ENCODE results near the gene TSHZ3. TPM values are rescaled to one million over a fixed set of nuclear protein-coding genes. Genes with fewer than 3 reads are reported as not detected.

The TSHZ3 gene
- total and polyA plus RNA-seq, 2 donors from 2014 or later = 1.7 to 8.4 TPM

DNA sequence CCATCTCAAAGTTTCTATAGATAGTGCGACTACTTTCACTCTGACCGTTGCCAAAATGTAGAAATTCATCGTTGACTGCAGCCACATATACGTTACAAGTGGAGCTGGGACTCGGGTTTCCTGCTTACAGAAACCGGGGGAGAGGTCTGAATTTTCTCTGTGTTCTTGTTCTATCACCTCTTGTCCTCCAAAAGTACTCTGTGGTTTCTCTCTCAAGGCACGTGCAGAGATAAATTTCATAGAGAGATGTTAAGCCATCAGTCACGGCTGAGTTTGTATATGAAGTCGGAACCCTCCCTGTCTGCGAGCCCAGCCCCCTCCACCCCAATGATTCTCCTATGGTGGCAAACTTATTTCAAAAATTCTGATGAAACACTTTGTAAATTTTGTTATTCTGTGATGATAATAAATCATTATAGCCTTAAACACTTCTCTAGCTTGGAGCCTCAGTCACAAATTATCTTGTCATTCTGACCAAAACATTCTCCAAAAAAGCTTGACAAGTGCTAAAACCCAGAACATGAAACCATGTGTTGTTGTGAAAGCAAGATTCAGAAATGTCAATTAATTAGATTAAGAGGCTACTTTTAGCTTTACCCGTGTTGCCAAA is 87.5 kb downstream of the TSHZ3 start:
- no peak for FAIRE-seq
- no peak for TF ChIP-seq CTCF (IDR thresholded peaks at IDR 0.05; ENCODE audit: borderline replicate concordance, extremely low read depth, insufficient read depth)
- intact Hi-C loops (cut with DNase I) = no loop called here

DNA sequence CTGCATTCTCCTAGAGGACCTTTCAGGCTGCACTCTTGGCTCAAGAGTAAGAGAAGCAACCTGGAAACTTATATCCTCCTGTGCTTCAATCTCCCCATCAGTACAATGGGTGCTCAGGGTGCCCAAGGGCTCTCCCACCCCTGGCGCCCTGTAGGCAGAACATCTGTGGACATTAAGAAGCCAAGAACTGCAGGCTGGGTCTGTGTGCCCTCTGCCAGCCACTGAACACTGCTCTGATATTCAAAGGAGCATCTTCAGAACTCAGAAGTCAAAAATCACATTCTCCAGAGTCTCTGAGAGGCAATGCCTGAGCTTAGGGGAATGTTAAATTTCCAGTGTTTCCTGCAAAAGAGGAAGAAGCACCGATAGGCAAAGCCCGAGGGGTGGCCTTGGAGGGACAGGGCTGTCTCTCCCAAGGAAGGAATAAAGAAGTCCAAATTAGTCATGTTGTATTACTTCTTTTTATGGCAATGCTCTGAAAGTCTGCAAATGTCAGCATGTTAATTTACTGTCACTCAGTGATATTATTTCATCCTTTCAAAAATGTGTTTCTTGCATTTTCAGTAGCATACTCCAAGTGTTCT is 88.1 kb downstream of the TSHZ3 start:
- FAIRE-seq (no peak), DNase-seq (peak in 2 of 5 donors; percentile 25 to 57)
- H3K9ac ChIP-seq (ENCODE audit: low read length in 3 of 3) = no peak overlapping the region
- no peak overlapping the region for H3K27ac ChIP-seq (ENCODE audit: low read depth in 2 of 2, low read length in 2 of 2)
- no peak overlapping the region for H3K4me3 ChIP-seq (ENCODE audit: low read length in 3 of 3)
- H3K4me1 ChIP-seq (ENCODE audit: control insufficient read depth in 2 of 3, insufficient read depth in 2 of 3, low read depth in 1 of 3, low read length in 3 of 3) = no peaks in the 10 kb centered on the region
- no peak for TF ChIP-seq CTCF (IDR thresholded peaks at IDR 0.05; ENCODE audit: borderline replicate concordance, extremely low read depth, insufficient read depth)
- no peaks in the 10 kb centered on the region for H3K36me3 ChIP-seq (ENCODE audit: control insufficient read depth in 2 of 3, insufficient read depth in 3 of 3, low read length in 3 of 3)
- H3K9me3 ChIP-seq (ENCODE audit: control insufficient read depth in 2 of 3, insufficient read depth in 1 of 3, low read length in 3 of 3) = no peaks in the 10 kb centered on the region
- intact Hi-C loops (cut with DNase I) = no loop called here
- peaks cover 2% of the 10 kb centered on the region for H3K27me3 ChIP-seq (ENCODE audit: control insufficient read depth, insufficient read depth, low read length)

More for the DNA sequence above, 87.5 kb downstream of the TSHZ3 start:
- Histone ChIP-seq H3K36me3 (ENCODE audit: control insufficient read depth in 2 of 3, insufficient read depth in 3 of 3, low read length in 3 of 3) (no peaks in the 10 kb centered on the region), H3K9ac (ENCODE audit: low read length in 3 of 3) (no peak overlapping the region), H3K4me3 (ENCODE audit: low read length in 3 of 3) (no peak overlapping the region), H3K27ac (ENCODE audit: low read depth in 2 of 2, low read length in 2 of 2) (no peak overlapping the region), H3K27me3 (ENCODE audit: control insufficient read depth, insufficient read depth, low read length) (peaks cover 2% of the 10 kb centered on the region), H3K4me1 (ENCODE audit: control insufficient read depth in 2 of 3, insufficient read depth in 2 of 3, low read depth in 1 of 3, low read length in 3 of 3) (no peaks in the 10 kb centered on the region), H3K9me3 (ENCODE audit: control insufficient read depth in 2 of 3, insufficient read depth in 1 of 3, low read length in 3 of 3) (no peaks in the 10 kb centered on the region)
- peak in 4 of 5 donors; percentile 12 to 51 (median 37) for DNase-seq

- Histone ChIP-seq H3K27me3 (ENCODE audit: control insufficient read depth, insufficient read depth, low read length) (peaks cover 2% of the 10 kb centered on the region), H3K9ac (ENCODE audit: low read length in 3 of 3) (no peak overlapping the region), H3K9me3 (ENCODE audit: control insufficient read depth in 2 of 3, insufficient read depth in 1 of 3, low read length in 3 of 3) (no peaks in the 10 kb centered on the region), H3K36me3 (ENCODE audit: control insufficient read depth in 2 of 3, insufficient read depth in 3 of 3, low read length in 3 of 3) (no peaks in the 10 kb centered on the region), H3K27ac (ENCODE audit: low read depth in 2 of 2, low read length in 2 of 2) (no peak overlapping the region), H3K4me1 (ENCODE audit: control insufficient read depth in 2 of 3, insufficient read depth in 2 of 3, low read depth in 1 of 3, low read length in 3 of 3) (no peaks in the 10 kb centered on the region), H3K4me3 (ENCODE audit: low read length in 3 of 3) (no peak overlapping the region)
- DNase-seq (peak in 2 of 5 donors; percentile 6 to 39), FAIRE-seq (no peak)
- no peak for TF ChIP-seq CTCF (IDR thresholded peaks at IDR 0.05; ENCODE audit: borderline replicate concordance, extremely low read depth, insufficient read depth)
- intact Hi-C loops (cut with DNase I) = no loop called here
Observed at GRCh38 chr19:31260171-31260933, 88.9 kb downstream of the TSHZ3 start.

Measured in kidney (tissue), 14 donors.